Urinary bladder (tissue), 4 donors: ENCODE measurements around the gene TSPAN1. TPM values are rescaled to one million over a fixed set of nuclear protein-coding genes. Genes with fewer than 3 reads are reported as not detected.
A peak's percentile ranks its signal among the peaks of the same experiment; 100 is the strongest.

Experiments used
- DNase-seq: peaks from one replicate; pipeline ENCODE4 v3.0.0-alpha.2; 2015; ENCODE audit errors: extremely low spot score
- H3K27ac ChIP-seq: one replicate; pipeline ENCODE4 v1.5.1; 2013; ENCODE audit warnings: low read depth, mild to moderate bottlenecking, moderate library complexity
- H3K36me3 ChIP-seq: one replicate; pipeline ENCODE4 v1.6.1; 2013; ENCODE audit warnings: mild to moderate bottlenecking, moderate library complexity; ENCODE audit not compliant: insufficient read depth
- H3K4me1 ChIP-seq: one replicate; pipeline ENCODE4 v1.6.1; 2013; ENCODE audit warnings: mild to moderate bottlenecking, moderate library complexity; ENCODE audit not compliant: insufficient read depth
- H3K4me3 ChIP-seq: one replicate; pipeline ENCODE4 v1.5.1; 2013; ENCODE audit warnings: low read depth, low read length
- WGBS: extraction: QIAGEN DNeasy Blood & Tissue Kit; methylation state at CpG from one replicate; pipeline ENCODE4 v1.1.7; 2013; 5-methylcytosine and 5-hydroxymethylcytosine counted together
- polyA plus RNA-seq: library from polyadenylated mRNA; stranded (reverse); fragments of 200-250 nt; gene quantifications from one replicate; pipeline ENCODE4 v1.2.3, GENCODE V29; 2013
- total RNA-seq: library from RNA; depleted of rRNA; stranded (reverse); fragments of >200 nt; gene quantifications from one replicate; pipeline ENCODE4 v1.2.3, GENCODE V29; 2014
- donor health status: healthy with polysubstance abuse.
- donor health status: healthy.

TSPAN1 gene
- total and polyA plus RNA-seq, 2 donors, result 7.9 to 56.5 TPM

- no peak for DNase-seq
- H3K36me3 ChIP-seq, result no peaks in the 10 kb centered on the region
- H3K4me3 ChIP-seq, result no peak overlapping the region
- WGBS, result 89% methylated on average over 2 of the region's 2 CpGs
- no peak overlapping the region for H3K27ac ChIP-seq
- H3K4me1 ChIP-seq, result no peaks in the 10 kb centered on the region
Observed at GRCh38 chr1:46186076-46186475, 11.2 kb downstream of the TSPAN1 start.

GRCh38 chr1:46187106-46187869 lies 12.4 kb downstream of the TSPAN1 start:
- Histone ChIP-seq H3K4me1 (no peaks in the 10 kb centered on the region), H3K4me3 (no peak overlapping the region), H3K36me3 (no peaks in the 10 kb centered on the region), H3K27ac (no peak overlapping the region)
- no peak for DNase-seq
- WGBS, result 86% methylated on average over 8 of the region's 8 CpGs

- 72% methylated on average over 6 of the region's 6 CpGs for WGBS
- H3K36me3 ChIP-seq, result no peaks in the 10 kb centered on the region
- no peak overlapping the region for H3K4me3 ChIP-seq
- no peaks in the 10 kb centered on the region for H3K4me1 ChIP-seq
- DNase-seq, result no peak
- H3K27ac ChIP-seq, result no peak overlapping the region
Observed at GRCh38 chr1:46188295-46189030, 13.6 kb downstream of the TSPAN1 start.

- no peak overlapping the region for H3K27ac ChIP-seq
Observed at GRCh38 chr1:46190539-46190938, 15.7 kb downstream of the TSPAN1 start.

GRCh38 chr1:46191033-46191701 lies 16.3 kb downstream of the TSPAN1 start:
- 88% methylated on average over 9 of the region's 9 CpGs for WGBS
- Histone ChIP-seq H3K4me3 (no peak overlapping the region), H3K27ac (no peak overlapping the region), H3K4me1 (no peaks in the 10 kb centered on the region), H3K36me3 (no peaks in the 10 kb centered on the region)
- no peak for DNase-seq

More at GRCh38 chr1:46190539-46190938, 15.7 kb downstream of the TSPAN1 start:
- Histone ChIP-seq H3K4me3 (no peak overlapping the region), H3K36me3 (no peaks in the 10 kb centered on the region), H3K4me1 (no peaks in the 10 kb centered on the region)
- DNase-seq, result no peak
- 75% methylated on average over 3 of the region's 3 CpGs for WGBS

- WGBS, result 92% methylated on average over 10 of the region's 10 CpGs
- DNase-seq, result no peak
Observed at GRCh38 chr1:46192171-46192570, 17.3 kb downstream of the TSPAN1 start.

GRCh38 chr1:46193285-46193684 lies 18.4 kb downstream of the TSPAN1 start:
- no peaks in the 10 kb centered on the region for H3K36me3 ChIP-seq
- WGBS, result 96% methylated on average over 7 of the region's 7 CpGs
- DNase-seq, result no peak
- H3K4me3 ChIP-seq, result no peak overlapping the region
- no peak overlapping the region for H3K27ac ChIP-seq
- peaks cover 2% of the 10 kb centered on the region for H3K4me1 ChIP-seq

More at GRCh38 chr1:46192171-46192570, 17.3 kb downstream of the TSPAN1 start:
- Histone ChIP-seq H3K36me3 (no peaks in the 10 kb centered on the region), H3K4me3 (no peak overlapping the region), H3K4me1 (no peaks in the 10 kb centered on the region), H3K27ac (no peak overlapping the region)

GRCh38 chr1:46193984-46194570 lies 19.2 kb downstream of the TSPAN1 start:
- peaks cover 2% of the 10 kb centered on the region for H3K4me1 ChIP-seq
- H3K36me3 ChIP-seq, result no peaks in the 10 kb centered on the region
- WGBS, result 86% methylated on average over 9 of the region's 9 CpGs
- no peak overlapping the region for H3K27ac ChIP-seq
- DNase-seq, result no peak
- no peak overlapping the region for H3K4me3 ChIP-seq

- Histone ChIP-seq H3K4me1 (peaks cover 2% of the 10 kb centered on the region), H3K27ac (no peak overlapping the region), H3K36me3 (no peaks in the 10 kb centered on the region), H3K4me3 (no peak overlapping the region)
- 83% methylated on average over 5 of the region's 5 CpGs for WGBS
- no peak for DNase-seq
Observed at GRCh38 chr1:46194641-46195193, 19.8 kb downstream of the TSPAN1 start.

GRCh38 chr1:46196609-46197008 lies 21.7 kb downstream of the TSPAN1 start:
- no peak overlapping the region for H3K27ac ChIP-seq
- no peak for DNase-seq
- H3K36me3 ChIP-seq, result no peaks in the 10 kb centered on the region
- peaks cover 2% of the 10 kb centered on the region for H3K4me1 ChIP-seq
- H3K4me3 ChIP-seq, result no peak overlapping the region
- WGBS, result 96% methylated on average over 9 of the region's 9 CpGs

GRCh38 chr1:46197560-46197963 lies 22.7 kb downstream of the TSPAN1 start:
- no peak overlapping the region for H3K27ac ChIP-seq
- H3K36me3 ChIP-seq, result no peaks in the 10 kb centered on the region
- no peak for DNase-seq
- H3K4me3 ChIP-seq, result peak overlapping the region; percentile 60
- WGBS, result 57% methylated on average over 9 of the region's 9 CpGs
- peaks cover 2% of the 10 kb centered on the region for H3K4me1 ChIP-seq

- H3K4me3 ChIP-seq, result peak within 1 kb of the TSS; percentile 60
- no peaks in the 10 kb centered on the region for H3K36me3 ChIP-seq
- WGBS, result under 1% methylated on average over 67 of the region's 67 CpGs
- H3K4me1 ChIP-seq, result peaks cover 2% of the 10 kb centered on the region
- peak within 1 kb of the TSS; percentile 25 for H3K27ac ChIP-seq
- DNase-seq, result no peak
Observed at GRCh38 chr1:46197964-46198811, 23.3 kb downstream of the TSPAN1 start, which contains the start of gene POMGNT1. POMGNT1 (minus strand) TSS chr1:46198434; CDS start chr1:46197821, 613 bp downstream.
